HTERT RPE-1 (cell line): ENCODE data around the gene RPL31.

Experiments used
- in situ Hi-C: fragments of 300-500 bp; cut with MboI; formaldehyde crosslinking; loops from 4 replicates; pipeline ENCODE4 v1.14.3; 2020; ENCODE audit warnings: low sequenced_read_pairs

RPL31 gene

DNA sequence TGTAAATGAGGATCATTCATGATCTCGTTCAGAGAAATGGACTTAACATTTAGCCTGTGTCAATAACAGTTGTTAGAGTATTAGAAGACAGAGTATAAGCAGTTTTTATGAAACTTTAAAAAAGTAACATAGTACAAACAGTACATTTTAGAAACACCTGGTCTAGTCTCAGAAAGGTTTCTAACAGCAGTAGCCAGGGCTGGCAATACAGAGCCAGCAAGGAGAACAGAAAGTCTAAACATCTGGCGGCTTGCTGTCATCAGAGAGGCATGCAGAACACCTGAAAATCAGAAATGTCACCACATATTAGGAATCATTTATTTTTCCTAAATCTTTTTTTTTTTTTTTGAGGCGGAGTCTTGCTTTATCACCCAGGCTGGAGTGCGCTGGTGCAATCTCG, 50.1 kb downstream of the RPL31 start:
- in situ Hi-C loops = no loop called here

- in situ Hi-C loops = no loop called here
Observed at GRCh38 chr2:101053117-101053516, 51.0 kb downstream of the RPL31 start.
